ENCODE data around the gene NTN3. TPM values are rescaled to one million over a fixed set of nuclear protein-coding genes. Genes with fewer than 3 reads are reported as not detected.

The NTN3 gene
- total RNA-seq (2022) (0.30 and 0.39 TPM in 2 replicates), Bru-seq, nascent RNA (percentile 11 among the genes with signal in this experiment), BruChase-seq, experiment 1, labeled RNA remaining after a 2-hour chase (not detected), BruChase-seq, experiment 2, labeled RNA remaining after a 6-hour chase (percentile 9 among the genes with signal in this experiment)
- long read RNA-seq, result 0 reads

DNA sequence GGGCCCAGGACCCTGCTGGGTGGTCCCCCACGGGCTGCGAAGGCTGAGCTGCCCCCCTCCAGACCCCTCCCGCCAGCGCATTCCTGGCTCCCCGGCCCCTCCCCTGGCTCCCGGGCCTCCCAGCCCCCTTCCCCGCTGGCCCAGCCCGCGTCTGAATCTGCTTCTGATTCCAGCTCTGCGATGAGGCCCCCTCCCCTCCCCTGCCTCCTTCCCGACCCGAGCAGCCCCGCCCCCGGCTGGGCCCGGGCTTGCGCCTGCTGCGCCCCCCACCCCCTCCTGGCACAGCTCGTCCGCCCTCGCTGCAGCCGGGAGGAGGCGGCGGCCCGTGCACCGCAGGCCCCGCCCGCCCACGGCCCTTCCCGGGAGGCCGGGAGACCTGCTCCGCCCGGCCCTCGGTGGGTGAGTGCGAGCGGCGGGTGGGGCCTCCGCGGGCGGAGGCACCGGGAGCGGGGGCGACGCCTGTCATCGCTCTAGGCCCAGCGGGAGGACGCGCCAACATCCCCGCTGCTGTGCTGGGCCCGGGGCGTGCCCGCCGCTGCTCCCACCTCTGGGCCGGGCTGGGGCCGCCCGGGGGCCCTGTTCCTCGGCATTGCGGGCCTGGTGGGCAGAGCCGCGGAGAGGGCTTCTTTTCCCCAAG, at the start of gene NTN3:
TSS of gene NTN3 (plus strand) at position 282 of the 637 bp plus-strand sequence. CDS start 405 bp downstream, outside the sequence.
- intact Hi-C loops (cut with micrococcal nuclease; ENCODE audit: unreplicated experiment), result no loop called here
- Mint-ChIP-seq H3K4me3 (ENCODE audit: unreplicated experiment) (peak within 1 kb of the TSS; percentile 45), H3K36me3 (ENCODE audit: insufficient read depth, unreplicated experiment) (peaks cover 10% of the 10 kb centered on the region), H3K27me3 (ENCODE audit: insufficient read depth, unreplicated experiment) (no peaks in the 10 kb centered on the region), H3K9me3 (ENCODE audit: unreplicated experiment) (no peaks in the 10 kb centered on the region), H3K27ac (ENCODE audit: unreplicated experiment) (no peak within 1 kb of the TSS), H3K4me1 (ENCODE audit: low read depth, unreplicated experiment) (peaks cover 11% of the 10 kb centered on the region)
- TF ChIP-seq, protein P1, sequence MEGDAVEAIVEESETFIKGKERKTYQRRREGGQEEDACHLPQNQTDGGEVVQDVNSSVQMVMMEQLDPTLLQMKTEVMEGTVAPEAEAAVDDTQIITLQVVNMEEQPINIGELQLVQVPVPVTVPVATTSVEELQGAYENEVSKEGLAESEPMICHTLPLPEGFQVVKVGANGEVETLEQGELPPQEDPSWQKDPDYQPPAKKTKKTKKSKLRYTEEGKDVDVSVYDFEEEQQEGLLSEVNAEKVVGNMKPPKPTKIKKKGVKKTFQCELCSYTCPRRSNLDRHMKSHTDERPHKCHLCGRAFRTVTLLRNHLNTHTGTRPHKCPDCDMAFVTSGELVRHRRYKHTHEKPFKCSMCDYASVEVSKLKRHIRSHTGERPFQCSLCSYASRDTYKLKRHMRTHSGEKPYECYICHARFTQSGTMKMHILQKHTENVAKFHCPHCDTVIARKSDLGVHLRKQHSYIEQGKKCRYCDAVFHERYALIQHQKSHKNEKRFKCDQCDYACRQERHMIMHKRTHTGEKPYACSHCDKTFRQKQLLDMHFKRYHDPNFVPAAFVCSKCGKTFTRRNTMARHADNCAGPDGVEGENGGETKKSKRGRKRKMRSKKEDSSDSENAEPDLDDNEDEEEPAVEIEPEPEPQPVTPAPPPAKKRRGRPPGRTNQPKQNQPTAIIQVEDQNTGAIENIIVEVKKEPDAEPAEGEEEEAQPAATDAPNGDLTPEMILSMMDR (IDR thresholded peaks at IDR 0.05; ENCODE audit: insufficient read depth in 1 of 2, low read depth in 1 of 2, low read length in 1 of 2, severe bottlenecking in 1 of 2, unreplicated experiment in 1 of 2), result no peak
- Histone ChIP-seq H3K36me3 (ENCODE audit: control insufficient read depth, insufficient read depth, low read length) (no peaks in the 10 kb centered on the region), H3K27me3 (replicated peaks; ENCODE audit: control insufficient read depth, insufficient read depth, low read length) (no peaks in the 10 kb centered on the region), H3K9me3 (no peaks in the 10 kb centered on the region), H3K4me1 (peaks cover 38% of the 10 kb centered on the region), H3K4me3 (ENCODE audit: low read depth, low read length) (peak within 1 kb of the TSS; percentile 14)
- DNase-seq, result peak in 1 of 2 experiments; percentile 55
- CTCF ChIA-PET, result interaction anchor here (0.7 kb wide), 1 partner anchor 389 kb away, joined by 4 read pairs; no protein-coding TSS in a partner anchor
- POLR2A ChIA-PET, result interaction anchor here (1.0 kb wide), 1 partner anchor 12 kb away, joined by 4 read pairs; the partner anchor contains the start of gene TEDC2
- BruUV-seq (replicated peaks), result no TSS peak

DNA sequence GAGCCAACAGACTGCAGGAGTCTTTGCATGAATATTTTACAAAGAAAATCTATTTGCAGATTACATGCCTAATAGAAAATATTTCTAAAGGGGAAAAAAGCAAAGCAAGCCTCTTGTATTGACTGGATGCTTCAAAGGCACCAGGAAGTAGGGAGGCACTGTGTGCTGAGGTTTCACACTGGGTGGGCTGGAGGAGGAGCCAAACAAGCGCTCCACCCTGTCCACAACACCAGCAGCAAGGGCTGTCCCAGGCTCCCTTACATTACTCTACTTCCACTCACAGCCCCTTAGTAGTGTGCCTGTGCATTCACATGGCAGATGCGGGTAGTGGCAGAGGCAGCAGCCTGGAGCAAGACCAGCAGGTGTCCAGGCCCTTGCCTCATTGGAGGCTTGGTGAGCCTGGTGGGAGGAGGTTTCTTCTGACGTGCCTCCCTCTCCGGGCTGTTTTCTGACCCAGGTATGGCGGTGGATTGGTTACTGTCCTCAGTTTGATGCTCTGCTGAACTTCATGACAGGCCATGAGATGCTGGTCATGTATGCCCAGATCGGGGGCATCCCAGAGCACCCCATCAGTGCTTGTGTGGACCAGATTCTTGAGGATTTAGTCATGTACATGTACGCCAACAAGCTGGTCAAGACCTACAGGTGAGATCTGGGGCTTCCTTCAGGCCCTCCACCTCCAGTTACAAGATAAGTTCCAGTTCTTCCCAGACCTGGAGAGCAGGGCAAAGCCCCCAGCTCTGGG, 48.8 kb upstream of the NTN3 start:
- intact Hi-C loops (cut with micrococcal nuclease; ENCODE audit: unreplicated experiment), result loop anchor here (10.0 kb wide), 1 partner anchor 157 kb away; the partner anchor contains the start of gene RNPS1
- H3K4me3 Mint-ChIP-seq (ENCODE audit: unreplicated experiment), result no peak overlapping the region
- no peaks in the 10 kb centered on the region for H3K27me3 Mint-ChIP-seq (ENCODE audit: insufficient read depth, unreplicated experiment)
- H3K4me1 Mint-ChIP-seq (ENCODE audit: low read depth, unreplicated experiment), result peaks cover 3% of the 10 kb centered on the region
- no peaks in the 10 kb centered on the region for H3K36me3 ChIP-seq (ENCODE audit: control insufficient read depth, insufficient read depth, low read length)
- DNase-seq, result peak in 1 of 2 experiments; percentile 24
- H3K9me3 ChIP-seq, result no peaks in the 10 kb centered on the region
- no peaks in the 10 kb centered on the region for H3K27me3 ChIP-seq (replicated peaks; ENCODE audit: control insufficient read depth, insufficient read depth, low read length)
- H3K9me3 Mint-ChIP-seq (ENCODE audit: unreplicated experiment), result no peaks in the 10 kb centered on the region
- H3K4me1 ChIP-seq, result no peaks in the 10 kb centered on the region
- H3K4me3 ChIP-seq (ENCODE audit: low read depth, low read length), result no peak overlapping the region
- no peaks in the 10 kb centered on the region for H3K36me3 Mint-ChIP-seq (ENCODE audit: insufficient read depth, unreplicated experiment)
- CTCF ChIA-PET, result no interaction called here
- no peak overlapping the region for H3K27ac Mint-ChIP-seq (ENCODE audit: unreplicated experiment)
- TF ChIP-seq, protein P1 (IDR thresholded peaks at IDR 0.05; ENCODE audit: insufficient read depth in 1 of 2, low read depth in 1 of 2, low read length in 1 of 2, severe bottlenecking in 1 of 2, unreplicated experiment in 1 of 2), result no peak
- POLR2A ChIA-PET, result no interaction called here
- BruUV-seq (replicated peaks), result no TSS peak

All from Caco-2 (cell line).